Activated CD8-positive, alpha-beta memory T cell treated with anti-CD3 and anti-CD28 coated beads, Interleukin-2, amount 50 U/mL, for 48 hours (primary cell): ENCODE results near the gene GSKIP.
A peak's percentile ranks its signal among the peaks of the same experiment; 100 is the strongest.

Experiments used
- DNase-seq: peaks from one replicate; pipeline ENCODE4 v3.0.0-alpha.2; 2020

Gene GSKIP

DNA sequence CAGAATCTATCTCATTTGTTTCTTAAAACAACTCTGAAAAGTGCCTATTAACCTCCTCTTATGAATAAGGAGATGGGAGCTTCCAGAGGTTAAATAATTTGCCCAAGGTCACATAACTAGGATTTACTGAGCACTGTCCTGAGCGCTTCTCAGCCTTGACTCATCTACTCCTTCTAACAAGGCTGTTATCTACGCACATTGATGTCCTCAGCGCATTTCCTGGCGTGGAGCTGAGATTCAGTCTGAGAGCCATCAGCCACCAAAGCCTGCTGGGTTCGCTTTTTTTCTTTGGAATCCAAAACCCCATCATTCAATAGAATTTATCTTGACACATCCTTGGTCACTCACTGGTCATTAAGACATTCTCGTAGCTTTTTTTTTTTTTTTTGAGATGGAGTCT, 57.9 kb downstream of the GSKIP start:
- no peak for DNase-seq

DNA sequence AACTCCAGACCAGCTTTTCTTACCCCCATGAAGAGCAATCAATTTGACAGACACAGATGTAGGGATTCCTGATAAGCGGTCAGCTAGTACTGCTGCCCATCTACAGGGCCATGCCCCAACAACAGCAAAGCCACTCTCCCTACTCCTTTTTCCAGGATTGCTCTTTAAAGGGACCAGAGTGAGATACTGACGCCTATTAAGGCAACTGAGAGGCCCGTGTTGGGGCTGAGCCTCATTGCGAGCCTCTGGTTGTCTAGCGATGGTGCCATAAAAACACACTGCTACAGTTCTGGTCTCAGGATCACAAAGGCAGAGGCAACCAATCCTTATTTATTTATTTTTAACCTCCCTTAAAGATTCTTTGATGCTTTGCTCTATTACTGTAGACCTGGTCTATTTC, 59.7 kb downstream of the GSKIP start:
- no peak for DNase-seq

DNA sequence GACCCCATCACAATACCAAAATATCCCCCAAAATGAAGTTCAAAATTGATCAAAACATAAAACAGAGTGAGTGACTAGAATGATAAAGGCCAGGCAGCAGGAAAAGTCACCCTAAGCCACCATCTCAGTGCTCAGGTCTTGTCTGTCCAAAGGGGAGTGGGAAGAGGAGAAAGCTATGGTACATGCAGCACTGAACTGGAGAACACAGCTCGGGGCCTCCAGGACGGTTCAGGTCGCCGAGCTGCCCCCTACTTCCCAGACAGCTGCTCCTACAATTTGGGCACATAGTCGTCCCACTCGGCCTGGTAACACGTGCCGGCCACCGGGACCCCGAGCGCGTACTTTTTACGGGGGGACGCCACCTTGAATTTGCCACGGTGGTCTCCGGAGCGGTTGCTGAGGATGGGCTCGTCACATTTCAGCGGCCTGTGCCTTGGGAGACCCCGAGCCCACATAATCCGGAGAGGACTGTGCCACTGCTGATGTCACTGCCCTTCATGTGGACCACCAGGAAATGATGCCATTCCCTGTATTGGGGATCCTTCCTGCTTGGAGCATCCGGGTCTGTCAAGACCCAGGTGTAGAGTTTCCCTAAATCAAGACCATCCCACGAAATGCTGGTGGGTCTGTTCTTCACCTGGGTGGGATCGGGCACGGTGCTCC, 60.3 kb downstream of the GSKIP start:
- no peak for DNase-seq

DNA sequence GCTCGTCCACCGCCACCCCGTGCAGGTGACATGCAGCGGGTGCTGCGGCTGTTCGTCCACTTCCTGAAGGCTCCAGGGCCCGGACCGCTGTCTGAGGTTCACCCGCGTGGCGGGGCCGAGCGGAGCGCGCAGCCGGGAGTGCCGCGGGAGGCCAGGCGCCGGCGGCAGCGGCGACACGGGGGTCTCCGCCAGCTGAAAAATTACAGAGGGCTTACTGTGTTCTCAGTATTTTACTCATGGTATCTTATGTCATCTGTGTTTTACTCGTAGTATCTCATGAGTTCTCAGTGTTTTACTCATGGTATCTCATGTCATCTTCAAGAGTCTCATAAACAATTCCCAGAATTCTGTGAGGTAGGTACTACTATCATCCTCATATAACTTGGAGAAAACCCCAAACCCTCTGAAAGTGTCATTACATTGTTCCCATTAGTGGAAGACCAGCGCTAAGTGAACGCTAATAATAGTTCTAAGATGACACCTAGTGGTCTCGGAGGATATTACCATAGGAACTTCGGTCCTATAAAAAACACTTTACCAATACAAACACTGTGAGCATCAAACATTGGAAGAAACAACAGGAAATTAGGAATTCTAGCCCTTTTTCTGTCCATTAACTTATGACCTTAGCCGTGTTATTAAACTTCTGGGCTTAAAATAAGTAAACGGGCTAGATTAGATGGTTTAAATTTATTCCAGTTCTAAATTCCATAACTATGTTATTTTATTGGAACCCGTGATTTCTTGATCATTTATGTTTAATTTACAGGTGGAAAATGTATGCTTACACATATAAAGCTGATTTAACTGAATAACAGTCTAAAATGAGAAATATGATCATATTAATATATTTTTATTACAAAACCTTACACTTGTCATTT, 61.0 kb downstream of the GSKIP start:
- DNase-seq = peak; percentile 69

DNA sequence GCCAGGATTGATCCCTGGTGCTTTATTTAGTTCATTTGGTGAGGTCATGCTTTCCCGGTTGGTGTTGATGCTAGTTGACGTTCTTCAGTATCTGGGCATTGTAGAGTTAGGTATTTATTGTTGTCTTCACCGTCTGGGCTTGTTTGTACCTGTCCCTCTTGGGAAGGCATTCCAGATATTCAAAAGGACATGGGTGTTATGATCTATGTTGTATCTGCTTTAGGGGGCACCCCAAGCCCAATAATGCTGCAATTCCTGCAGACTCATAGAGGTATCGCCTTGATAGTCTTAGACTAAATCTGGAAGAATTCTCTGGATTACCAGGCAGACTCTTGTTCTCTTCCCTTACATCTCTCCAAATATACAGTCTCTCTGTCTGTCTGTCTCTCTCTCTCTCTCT, 70.7 kb downstream of the GSKIP start:
- no peak for DNase-seq
